Pons (tissue), 1 donor: ENCODE results near the gene DLG2.
"Not testable (repeated sequence)": the region's sequence is repeated elsewhere in the genome, so short reads cannot be mapped to it uniquely, and the experiment has no call there.

Experiments
- DNase-seq: peaks from one replicate; pipeline ENCODE4 v3.0.0-alpha.2; 2016; ENCODE audit warnings: low spot score

The DLG2 gene

GRCh38 chr11:83635166-83635565, 1992.0 kb downstream of the DLG2 start:
- DNase-seq: no peak

- DNase-seq: no peak
Measured at GRCh38 chr11:83630211-83630610, 1996.9 kb downstream of the DLG2 start.

- no peak for DNase-seq
Measured at GRCh38 chr11:83629775-83630174, 1997.4 kb downstream of the DLG2 start.

GRCh38 chr11:83628622-83629355, 1998.4 kb downstream of the DLG2 start:
- DNase-seq: no peak

- no peak for DNase-seq
Measured at GRCh38 chr11:83625336-83625735, 2001.8 kb downstream of the DLG2 start.

- no peak for DNase-seq
Measured at GRCh38 chr11:83617671-83618070, 2009.5 kb downstream of the DLG2 start.

- DNase-seq: no peak
Measured at GRCh38 chr11:83613767-83614121, 2013.4 kb downstream of the DLG2 start.

GRCh38 chr11:83612891-83613766, 2014.0 kb downstream of the DLG2 start:
- no peak for DNase-seq

GRCh38 chr11:83611600-83611999, 2015.5 kb downstream of the DLG2 start:
- no peak for DNase-seq

- DNase-seq: peak; percentile 72
Measured at GRCh38 chr11:83611031-83611430, 2016.1 kb downstream of the DLG2 start.

GRCh38 chr11:83609191-83609590, 2018.0 kb downstream of the DLG2 start:
- DNase-seq: no peak

- DNase-seq: no peak
Measured at GRCh38 chr11:83608571-83608970, 2018.6 kb downstream of the DLG2 start.

GRCh38 chr11:83601914-83602527, 2025.1 kb downstream of the DLG2 start:
- DNase-seq: no peak

- DNase-seq: no peak
Measured at GRCh38 chr11:83601201-83601913, 2025.8 kb downstream of the DLG2 start.

GRCh38 chr11:83600661-83601060, 2026.5 kb downstream of the DLG2 start:
- no peak for DNase-seq

GRCh38 chr11:83599066-83599465, 2028.1 kb downstream of the DLG2 start:
- DNase-seq: no peak

- not testable (repeated sequence) for DNase-seq
Measured at GRCh38 chr11:83587797-83588196, 2039.3 kb downstream of the DLG2 start.

GRCh38 chr11:83583757-83584366, 2043.3 kb downstream of the DLG2 start:
- DNase-seq: no peak

GRCh38 chr11:83574519-83574918, 2052.6 kb downstream of the DLG2 start:
- no peak for DNase-seq

GRCh38 chr11:83572581-83573496, 2054.3 kb downstream of the DLG2 start:
- DNase-seq: no peak

- no peak for DNase-seq
Measured at GRCh38 chr11:83571302-83571701, 2055.8 kb downstream of the DLG2 start.
